LNCaP clone FGC (cell line): ENCODE measurements around the gene SLC24A4.

ENCODE experiments used
- DNase-seq: peaks from one replicate; pipeline ENCODE4 v3.0.0-alpha.2; 2011; ENCODE audit warnings: low read depth
- H3K4me3 ChIP-seq: 2 replicates; pipeline ENCODE4 v1.5.1; 2011; ENCODE audit warnings: mild to moderate bottlenecking, low read depth, low read length, control low read depth
- TF ChIP-seq, protein P1 (sequence below): IDR thresholded peaks from 2 replicates; pipeline ENCODE4 v1.5.1; 2012; ENCODE audit warnings: mild to moderate bottlenecking; ENCODE audit not compliant: control insufficient read depth, insufficient read depth; ENCODE audit errors: extremely low read depth

Gene SLC24A4

DNA sequence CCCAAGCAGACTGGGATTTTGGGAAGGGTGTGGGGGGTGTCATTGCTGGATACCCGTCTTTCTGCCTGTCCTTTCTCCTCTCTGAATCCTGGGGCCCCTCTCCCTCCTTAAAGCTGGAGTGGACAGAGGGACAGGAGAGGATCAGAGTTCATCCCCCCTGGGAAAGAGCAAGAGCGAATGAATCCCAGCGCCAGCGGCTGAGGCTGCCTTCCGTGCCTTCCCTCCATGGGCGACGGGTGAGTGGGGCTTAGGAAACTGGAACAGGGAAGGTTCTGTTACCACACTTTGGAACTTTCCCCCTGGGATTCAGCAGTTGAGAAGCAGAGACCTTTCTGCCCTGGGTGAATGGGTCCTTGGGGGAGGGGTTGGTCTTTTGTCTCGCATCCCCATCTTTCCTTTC, 174.4 kb downstream of the SLC24A4 start:
- no peak overlapping the region for H3K4me3 ChIP-seq
- DNase-seq = no peak
- TF ChIP-seq, protein P1, sequence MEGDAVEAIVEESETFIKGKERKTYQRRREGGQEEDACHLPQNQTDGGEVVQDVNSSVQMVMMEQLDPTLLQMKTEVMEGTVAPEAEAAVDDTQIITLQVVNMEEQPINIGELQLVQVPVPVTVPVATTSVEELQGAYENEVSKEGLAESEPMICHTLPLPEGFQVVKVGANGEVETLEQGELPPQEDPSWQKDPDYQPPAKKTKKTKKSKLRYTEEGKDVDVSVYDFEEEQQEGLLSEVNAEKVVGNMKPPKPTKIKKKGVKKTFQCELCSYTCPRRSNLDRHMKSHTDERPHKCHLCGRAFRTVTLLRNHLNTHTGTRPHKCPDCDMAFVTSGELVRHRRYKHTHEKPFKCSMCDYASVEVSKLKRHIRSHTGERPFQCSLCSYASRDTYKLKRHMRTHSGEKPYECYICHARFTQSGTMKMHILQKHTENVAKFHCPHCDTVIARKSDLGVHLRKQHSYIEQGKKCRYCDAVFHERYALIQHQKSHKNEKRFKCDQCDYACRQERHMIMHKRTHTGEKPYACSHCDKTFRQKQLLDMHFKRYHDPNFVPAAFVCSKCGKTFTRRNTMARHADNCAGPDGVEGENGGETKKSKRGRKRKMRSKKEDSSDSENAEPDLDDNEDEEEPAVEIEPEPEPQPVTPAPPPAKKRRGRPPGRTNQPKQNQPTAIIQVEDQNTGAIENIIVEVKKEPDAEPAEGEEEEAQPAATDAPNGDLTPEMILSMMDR = no peak

GRCh38 chr14:92499234-92499633, 176.3 kb downstream of the SLC24A4 start:
- no peak for DNase-seq
- no peak overlapping the region for H3K4me3 ChIP-seq

GRCh38 chr14:92500491-92500941, 177.6 kb downstream of the SLC24A4 start:
- TF ChIP-seq, protein P1 = no peak

More at GRCh38 chr14:92499234-92499633, 176.3 kb downstream of the SLC24A4 start:
- TF ChIP-seq, protein P1 = no peak

GRCh38 chr14:92501891-92502351, 179.0 kb downstream of the SLC24A4 start:
- H3K4me3 ChIP-seq = no peak overlapping the region
- no peak for DNase-seq
- TF ChIP-seq, protein P1 = no peak

More at GRCh38 chr14:92500491-92500941, 177.6 kb downstream of the SLC24A4 start:
- H3K4me3 ChIP-seq = no peak overlapping the region
- DNase-seq = no peak

DNA sequence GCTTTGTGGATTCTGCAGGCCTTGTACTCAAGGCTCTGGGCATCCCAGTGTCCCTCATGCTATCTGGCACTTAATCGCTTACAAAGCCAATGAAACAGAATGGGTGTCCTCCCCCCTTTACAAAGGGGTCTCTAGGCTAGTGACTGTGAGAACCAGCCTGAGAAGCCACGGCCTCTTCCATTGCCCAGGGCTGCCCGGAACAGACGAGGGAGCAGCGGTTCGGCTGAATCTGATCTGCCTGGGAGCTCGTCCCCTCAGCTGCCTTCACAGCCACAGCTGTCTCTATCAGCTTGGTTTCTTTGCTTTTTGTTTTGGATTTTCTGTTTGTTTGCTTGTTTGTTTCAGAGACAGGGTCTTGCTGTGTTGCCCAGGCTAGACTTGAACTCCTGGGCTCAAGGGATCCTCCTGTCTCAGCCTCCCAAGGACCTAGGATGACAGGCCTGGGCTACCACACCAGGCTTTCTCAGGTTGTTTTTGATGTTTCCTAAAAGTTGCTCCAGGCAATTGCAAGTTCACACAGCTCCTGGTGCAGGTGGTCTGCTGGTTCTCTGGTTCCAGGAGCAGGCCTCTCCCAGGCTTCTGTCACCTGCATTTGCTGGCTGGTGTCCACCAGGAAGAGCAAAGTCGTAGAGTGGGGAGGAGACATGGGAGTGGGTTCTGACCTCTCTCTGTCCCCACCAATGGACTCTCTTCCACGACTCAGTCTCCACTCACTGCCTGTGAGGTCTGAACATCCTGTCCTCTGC, 179.7 kb downstream of the SLC24A4 start:
- DNase-seq = no peak
- TF ChIP-seq, protein P1 = no peak
- H3K4me3 ChIP-seq = no peak overlapping the region

GRCh38 chr14:92503756-92504491, 181.0 kb downstream of the SLC24A4 start:
- no peak overlapping the region for H3K4me3 ChIP-seq
- peak; percentile 64 for DNase-seq
- TF ChIP-seq, protein P1 = no peak

DNA sequence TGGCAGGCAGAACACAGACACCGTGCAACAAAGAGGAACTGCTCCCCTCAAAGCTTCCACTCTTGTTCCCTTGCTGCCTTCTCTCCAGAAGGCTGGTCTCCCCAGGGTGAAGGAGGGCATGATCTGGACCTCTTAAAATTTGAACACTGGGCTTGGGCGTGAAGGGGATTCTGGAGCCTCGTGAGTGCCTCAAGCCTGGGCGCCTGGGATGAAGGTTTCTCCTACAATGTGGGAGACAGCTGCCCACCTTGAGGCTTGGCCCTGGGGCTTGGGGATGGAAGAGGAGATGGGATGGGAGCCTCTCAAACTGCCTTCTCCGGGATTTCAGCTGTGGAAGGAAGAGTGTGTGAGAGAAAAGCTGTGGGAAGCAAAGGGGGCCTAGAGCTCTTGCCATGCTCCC, 182.9 kb downstream of the SLC24A4 start:
- H3K4me3 ChIP-seq = no peak overlapping the region
- TF ChIP-seq, protein P1 = no peak
- no peak for DNase-seq
